Endothelial cell of umbilical vein (primary cell): Measurements from ENCODE around the gene DHX36. TPM values are rescaled to one million over a fixed set of nuclear protein-coding genes. Genes with fewer than 3 reads are reported as not detected.
A peak's percentile ranks its signal among the peaks of the same experiment; 100 is the strongest.

ENCODE experiments used
- BruUV-seq: library from RNA; stranded (reverse); fragments of 400-500 nt; replicated peaks from 2 replicates; lab custom pipeline; 2021; lab: Mats Ljungman, UMichigan
- CTCF ChIA-PET: fragments of 300-600, 350-600 bp; sonication (Branson Sonifier 250); formaldehyde crosslinking; loops from one replicate; lab custom pipeline; 2021; ENCODE audit warnings: antibody characterized with exemption, inconsistent platforms; lab: Charles Lee
- POLR2A ChIA-PET: fragments of 300-600, 350-600 bp; sonication (Branson Sonifier 250); formaldehyde crosslinking; loops from one replicate; lab custom pipeline; 2021; ENCODE audit warnings: antibody characterized with exemption, inconsistent platforms; lab: Charles Lee
- DNase-seq: peaks from one replicate; pipeline ENCODE4 v3.0.0-alpha.2; 2011; ENCODE audit warnings: low read depth, low spot score
- FAIRE-seq: peaks from 2 replicates; lab custom pipeline; 2011; peaks lifted over from hg19 to GRCh38; lab: Jason Lieb, UNC
- H2AFZ ChIP-seq: 2 replicates; pipeline ENCODE4 v1.6.0; 2012; ENCODE audit warnings: low read depth, low read length, control low read depth, inconsistent platforms
- H3K27ac ChIP-seq: 2 replicates; pipeline ENCODE4 v1.5.1; 2011; ENCODE audit warnings: low read depth, mild to moderate bottlenecking, control low read depth, low read length, moderate library complexity; ENCODE audit not compliant: insufficient read depth
- H3K27me3 ChIP-seq, 2 experiments: 2 replicates each; pipeline versions ENCODE4 v1.6.0 to v1.6.1; 2011; ENCODE audit warnings: low read length in 2 of 2, mixed read lengths in 1 of 2; ENCODE audit not compliant: control insufficient read depth in 2 of 2, insufficient read depth in 2 of 2
- H3K36me3 ChIP-seq, 2 experiments: 2 replicates in 1 of 2; 3 replicates in 1 of 2; pipeline ENCODE4 v1.5.1; 2011; ENCODE audit warnings: low read length in 2 of 2, mild to moderate bottlenecking in 1 of 2, moderate library complexity in 1 of 2; ENCODE audit not compliant: control insufficient read depth in 2 of 2, insufficient read depth in 2 of 2; ENCODE audit errors: extremely low read depth in 1 of 2
- H3K4me1 ChIP-seq: 3 replicates; pipeline ENCODE4 v1.5.1; 2011; ENCODE audit warnings: mild to moderate bottlenecking, low read length; ENCODE audit not compliant: control insufficient read depth, insufficient read depth; ENCODE audit errors: extremely low read depth
- H3K4me2 ChIP-seq: 2 replicates; pipeline ENCODE4 v1.6.1; 2011; ENCODE audit warnings: low read length, control low read depth, mixed read lengths; ENCODE audit not compliant: insufficient read depth
- H3K4me3 ChIP-seq, 3 experiments: fragments of 200-600 bp in 1 of 3; sonication (generic), shearing (Covaris generic) in 1 of 3; replicated peaks in 1 of 3; 2 replicates each; pipeline ENCODE4 v1.5.1; 2011 to 2016; ENCODE audit warnings: control low read depth in 3 of 3, low read length in 3 of 3, mild to moderate bottlenecking in 2 of 3, inconsistent platforms in 1 of 3, low read depth in 1 of 3, moderate library complexity in 1 of 3; ENCODE audit not compliant: insufficient read depth in 1 of 3
- H3K79me2 ChIP-seq: 2 replicates; pipeline ENCODE4 v1.6.0; 2012; ENCODE audit warnings: low read length, inconsistent platforms; ENCODE audit not compliant: control insufficient read depth, insufficient read depth
- H3K9ac ChIP-seq: replicated peaks from 2 replicates; pipeline ENCODE3; 2011; ENCODE audit warnings: low read length, control low read depth; ENCODE audit not compliant: insufficient read depth; ENCODE audit errors: extremely low read depth
- H3K9me1 ChIP-seq: replicated peaks from 3 replicates; pipeline ENCODE4 v1.6.0; 2011; ENCODE audit warnings: mild to moderate bottlenecking, low read length; ENCODE audit not compliant: control insufficient read depth, insufficient read depth; ENCODE audit errors: extremely low read depth
- H3K9me3 ChIP-seq: replicated peaks from 2 replicates; pipeline ENCODE4 v1.5.1; 2012; ENCODE audit warnings: low read length, inconsistent platforms; ENCODE audit not compliant: control insufficient read depth, insufficient read depth
- H4K20me1 ChIP-seq: replicated peaks from 2 replicates; pipeline ENCODE3; 2011; ENCODE audit warnings: mild to moderate bottlenecking, low read length; ENCODE audit not compliant: control insufficient read depth, insufficient read depth; ENCODE audit errors: extremely low read depth
- EZH2 ChIP-seq: IDR thresholded peaks from 2 replicates; pipeline ENCODE4 v1.6.1; 2012; ENCODE audit warnings: borderline replicate concordance, low read depth, mild to moderate bottlenecking, moderate library complexity, low read length, inconsistent platforms; ENCODE audit not compliant: severe bottlenecking
- FOS ChIP-seq: IDR thresholded peaks from 2 replicates; pipeline ENCODE4 v1.6.1; 2011; ENCODE audit warnings: mild to moderate bottlenecking, low read length, moderate library complexity, borderline replicate concordance; ENCODE audit not compliant: insufficient read depth
- GATA2 ChIP-seq: IDR thresholded peaks from 2 replicates; pipeline ENCODE4 v1.7.0; 2011; ENCODE audit warnings: low read depth, mild to moderate bottlenecking, moderate library complexity, mixed read lengths, low read length; ENCODE audit not compliant: insufficient read length, insufficient read depth
- JUN ChIP-seq: IDR thresholded peaks from 2 replicates; pipeline ENCODE4 v1.6.1; 2011; ENCODE audit warnings: borderline replicate concordance, low read depth; ENCODE audit not compliant: insufficient read length, insufficient read depth
- MYC ChIP-seq: IDR thresholded peaks from one replicate; pipeline ENCODE4 v1.6.1; 2011; ENCODE audit warnings: mild to moderate bottlenecking, low read depth, low read length
- POLR2A ChIP-seq: IDR thresholded peaks from 2 replicates; pipeline ENCODE4 v1.6.1; 2012; ENCODE audit warnings: low read depth, mild to moderate bottlenecking, control low read depth, low read length
- dilution Hi-C: fragments of 300-500 bp; cut with MboI; formaldehyde crosslinking; loops from one replicate; pipeline ENCODE4 v1.15.0; 2019; ENCODE audit warnings: low sequenced_read_pairs; ENCODE audit not compliant: extremely low pct_ligation_motif_present
- intact Hi-C: fragments of 100-400 bp; cut with micrococcal nuclease; formaldehyde crosslinking; loops from one replicate; pipeline ENCODE4 v1.10.0; 2022
- polyA plus RNA-seq, 4 experiments: library from polyadenylated mRNA; depleted of rRNA in 3 of 4; stranded (reverse) in 3 of 4; unstranded in 1 of 4; fragments of >200 nt; gene quantifications; 2 replicates each; pipeline versions ENCODE4 v1.2.1 to v1.2.3, GENCODE V29; 2011 to 2012; ENCODE audit warnings: missing spikeins in 1 of 4
- total RNA-seq: library from RNA; stranded (reverse); gene quantifications from 2 replicates; pipeline ENCODE4 v1.2.3, GENCODE V29; 2021
- TF ChIP-seq, protein P1 (sequence below), 2 donors: IDR thresholded peaks; 1 replicate in 1 of 2; 2 replicates in 1 of 2; pipeline ENCODE4 v1.5.1; 2011; ENCODE audit warnings: low read length in 2 of 2, mild to moderate bottlenecking in 2 of 2, moderate library complexity in 2 of 2, control low read depth in 1 of 2, inconsistent platforms in 1 of 2, low read depth in 1 of 2; ENCODE audit not compliant: insufficient read depth in 1 of 2; ENCODE audit errors: extremely low read depth in 1 of 2
- TF ChIP-seq, protein P2 (sequence below): IDR thresholded peaks from 2 replicates; pipeline ENCODE4 v1.6.1; 2011; ENCODE audit not compliant: insufficient read depth, insufficient read length

DHX36 gene
- total and polyA plus RNA-seq, 2 donors (not counting 3 experiments of a cell fraction or from before 2014, with no cell fraction given) = 19.6 to 52.7 TPM

- no peaks in the 10 kb centered on the region for H3K9me1 ChIP-seq
- POLR2A ChIA-PET = no interaction called here
- TF ChIP-seq, protein P1, sequence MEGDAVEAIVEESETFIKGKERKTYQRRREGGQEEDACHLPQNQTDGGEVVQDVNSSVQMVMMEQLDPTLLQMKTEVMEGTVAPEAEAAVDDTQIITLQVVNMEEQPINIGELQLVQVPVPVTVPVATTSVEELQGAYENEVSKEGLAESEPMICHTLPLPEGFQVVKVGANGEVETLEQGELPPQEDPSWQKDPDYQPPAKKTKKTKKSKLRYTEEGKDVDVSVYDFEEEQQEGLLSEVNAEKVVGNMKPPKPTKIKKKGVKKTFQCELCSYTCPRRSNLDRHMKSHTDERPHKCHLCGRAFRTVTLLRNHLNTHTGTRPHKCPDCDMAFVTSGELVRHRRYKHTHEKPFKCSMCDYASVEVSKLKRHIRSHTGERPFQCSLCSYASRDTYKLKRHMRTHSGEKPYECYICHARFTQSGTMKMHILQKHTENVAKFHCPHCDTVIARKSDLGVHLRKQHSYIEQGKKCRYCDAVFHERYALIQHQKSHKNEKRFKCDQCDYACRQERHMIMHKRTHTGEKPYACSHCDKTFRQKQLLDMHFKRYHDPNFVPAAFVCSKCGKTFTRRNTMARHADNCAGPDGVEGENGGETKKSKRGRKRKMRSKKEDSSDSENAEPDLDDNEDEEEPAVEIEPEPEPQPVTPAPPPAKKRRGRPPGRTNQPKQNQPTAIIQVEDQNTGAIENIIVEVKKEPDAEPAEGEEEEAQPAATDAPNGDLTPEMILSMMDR (IDR thresholded peaks at IDR 0.05; ENCODE audit: extremely low read depth in 1 of 2, insufficient read depth in 1 of 2, low read depth in 1 of 2, low read length in 2 of 2) = no peak
- no peak for TF ChIP-seq POLR2A
- no peak for TF ChIP-seq JUN
- TF ChIP-seq EZH2 = no peak
- no peak for TF ChIP-seq GATA2
- TF ChIP-seq MYC = no peak
- DNase-seq (no peak), FAIRE-seq (no peak)
- no peaks in the 10 kb centered on the region for H3K4me1 ChIP-seq
- H3K27ac ChIP-seq = no peak overlapping the region
- H4K20me1 ChIP-seq = no peaks in the 10 kb centered on the region
- H3K79me2 ChIP-seq = no peaks in the 10 kb centered on the region
- no TSS peak for BruUV-seq
- dilution Hi-C loops = no loop called here
- H3K9me3 ChIP-seq = no peaks in the 10 kb centered on the region
- peaks cover 2 to 33% of the 10 kb centered on the region in 2 experiments for H3K36me3 ChIP-seq
- no peaks in the 10 kb centered on the region for H3K27me3 ChIP-seq
- intact Hi-C loops = no loop called here
- H3K4me2 ChIP-seq = no peak overlapping the region
- H3K9ac ChIP-seq = no peak overlapping the region
- no peak overlapping the region for H2AFZ ChIP-seq
- CTCF ChIA-PET = interaction anchor here (1.0 to 2.1 kb wide), 4 partner anchors 16 to 28 kb away, joined by 3 to 6 read pairs (median 4); no protein-coding TSS in a partner anchor
- no peak overlapping the region for H3K4me3 ChIP-seq
Observed at GRCh38 chr3:154280161-154280560, 44.1 kb downstream of the DHX36 start.

DNA sequence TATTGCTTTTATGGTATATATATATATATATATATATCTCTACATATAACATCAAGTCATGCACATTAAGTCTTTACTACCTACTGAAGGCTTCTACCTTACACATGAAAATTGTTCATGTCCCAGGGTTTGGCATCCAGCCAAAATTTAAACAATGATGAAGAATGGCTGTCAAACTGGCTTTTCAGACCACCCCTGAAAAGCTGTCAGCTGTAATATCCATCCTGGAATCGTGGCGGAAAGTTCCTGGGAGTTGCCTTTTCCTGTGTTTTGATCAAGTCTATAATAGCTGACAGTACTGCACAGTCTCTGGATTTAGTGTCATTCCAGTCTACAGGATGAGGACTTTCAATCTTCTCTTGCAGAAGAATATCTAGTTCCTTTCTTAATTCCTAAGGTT is 48.3 kb downstream of the DHX36 start:
- H3K9me3 ChIP-seq = no peaks in the 10 kb centered on the region
- intact Hi-C loops = no loop called here
- H3K36me3 ChIP-seq = peaks cover 7 to 18% of the 10 kb centered on the region in 2 experiments
- no peak overlapping the region for H2AFZ ChIP-seq
- no peaks in the 10 kb centered on the region for H3K4me1 ChIP-seq
- DNase-seq (peak; percentile 10), FAIRE-seq (no peak)
- TSS peak; percentile 26 for BruUV-seq
- no peak overlapping the region for H3K9ac ChIP-seq
- ChIA-PET CTCF (no interaction called here), POLR2A (no interaction called here)
- H3K9me1 ChIP-seq = no peaks in the 10 kb centered on the region
- H4K20me1 ChIP-seq = no peaks in the 10 kb centered on the region
- H3K4me2 ChIP-seq = no peak overlapping the region
- no peaks in the 10 kb centered on the region for H3K27me3 ChIP-seq
- no peak overlapping the region for H3K27ac ChIP-seq
- no peak overlapping the region for H3K4me3 ChIP-seq
- dilution Hi-C loops = no loop called here
- no peak for TF ChIP-seq EZH2
- TF ChIP-seq, protein P2, sequence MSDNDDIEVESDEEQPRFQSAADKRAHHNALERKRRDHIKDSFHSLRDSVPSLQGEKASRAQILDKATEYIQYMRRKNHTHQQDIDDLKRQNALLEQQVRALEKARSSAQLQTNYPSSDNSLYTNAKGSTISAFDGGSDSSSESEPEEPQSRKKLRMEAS = no peak
- TF ChIP-seq JUN = no peak
- TF ChIP-seq FOS = no peak
- TF ChIP-seq, protein P1 (IDR thresholded peaks at IDR 0.05; ENCODE audit: extremely low read depth in 1 of 2, insufficient read depth in 1 of 2, low read depth in 1 of 2, low read length in 2 of 2) = no peak
- H3K79me2 ChIP-seq = no peaks in the 10 kb centered on the region
